ENCODE measurements around the gene ASCC1.

DNA sequence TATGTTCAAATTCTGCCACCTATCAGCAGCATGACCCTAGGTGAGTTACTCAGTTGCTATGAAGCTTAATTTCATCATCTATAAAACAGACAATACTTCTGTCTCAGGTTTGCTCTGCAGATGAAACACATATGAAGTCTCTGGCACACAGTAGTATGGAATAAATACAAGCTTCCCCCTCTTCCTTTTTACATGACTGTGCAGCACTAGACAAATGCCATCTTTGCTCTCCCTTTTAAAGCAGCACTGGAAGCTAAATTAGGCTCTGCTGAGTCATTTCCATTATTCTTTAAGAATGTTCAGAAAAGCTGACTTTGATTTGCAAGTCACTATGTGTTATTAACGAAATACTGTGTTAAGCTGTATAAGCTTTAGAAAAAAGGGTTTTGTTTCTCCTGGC, 40.9 kb downstream of the ASCC1 start:
- TF ChIP-seq, protein P1, sequence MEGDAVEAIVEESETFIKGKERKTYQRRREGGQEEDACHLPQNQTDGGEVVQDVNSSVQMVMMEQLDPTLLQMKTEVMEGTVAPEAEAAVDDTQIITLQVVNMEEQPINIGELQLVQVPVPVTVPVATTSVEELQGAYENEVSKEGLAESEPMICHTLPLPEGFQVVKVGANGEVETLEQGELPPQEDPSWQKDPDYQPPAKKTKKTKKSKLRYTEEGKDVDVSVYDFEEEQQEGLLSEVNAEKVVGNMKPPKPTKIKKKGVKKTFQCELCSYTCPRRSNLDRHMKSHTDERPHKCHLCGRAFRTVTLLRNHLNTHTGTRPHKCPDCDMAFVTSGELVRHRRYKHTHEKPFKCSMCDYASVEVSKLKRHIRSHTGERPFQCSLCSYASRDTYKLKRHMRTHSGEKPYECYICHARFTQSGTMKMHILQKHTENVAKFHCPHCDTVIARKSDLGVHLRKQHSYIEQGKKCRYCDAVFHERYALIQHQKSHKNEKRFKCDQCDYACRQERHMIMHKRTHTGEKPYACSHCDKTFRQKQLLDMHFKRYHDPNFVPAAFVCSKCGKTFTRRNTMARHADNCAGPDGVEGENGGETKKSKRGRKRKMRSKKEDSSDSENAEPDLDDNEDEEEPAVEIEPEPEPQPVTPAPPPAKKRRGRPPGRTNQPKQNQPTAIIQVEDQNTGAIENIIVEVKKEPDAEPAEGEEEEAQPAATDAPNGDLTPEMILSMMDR (conservative IDR thresholded peaks at IDR 0.05; ENCODE audit: low read depth, low read length) = no peak
- no peak for TF ChIP-seq EZH2 (IDR thresholded peaks at IDR 0.05; ENCODE audit: borderline replicate concordance, low read depth, low read length, poor library complexity, severe bottlenecking)
